GM23338 (cell line): Measurements from ENCODE around the gene HERC4. TPM values are rescaled to one million over a fixed set of nuclear protein-coding genes. Genes with fewer than 3 reads are reported as not detected.
A peak's percentile ranks its signal among the peaks of the same experiment; 100 is the strongest.

Source experiments
- ATAC-seq: fragments of 200-7000 bp; cut with Tn5 transposase; 3 replicates; pipeline ENCODE4 v1.9.1; 2020
- DNase-seq: peaks from one replicate; pipeline ENCODE4 v3.0.0-alpha.2; 2015; ENCODE audit warnings: low spot score
- H2AFZ ChIP-seq: fragments of 200-600 bp; sonication (generic); 2 replicates; pipeline ENCODE4 v1.8.0; 2016; ENCODE audit warnings: antibody characterized with exemption, mild to moderate bottlenecking, moderate library complexity
- H3F3A ChIP-seq: fragments of 200-600 bp; sonication (generic); replicated peaks from 2 replicates; pipeline ENCODE4 v1.8.0; 2017; ENCODE audit warnings: antibody characterized with exemption, mixed run types, low read depth
- H3K27ac ChIP-seq: fragments of 200-600 bp; sonication (generic); 2 replicates; pipeline ENCODE4 v1.6.1; 2016; ENCODE audit warnings: low read depth
- H3K27me3 ChIP-seq: fragments of 200-600 bp; sonication (generic); 2 replicates; pipeline ENCODE4 v1.8.0; 2016; ENCODE audit warnings: mild to moderate bottlenecking, mixed run types, moderate library complexity; ENCODE audit not compliant: insufficient read depth
- H3K36me3 ChIP-seq: fragments of 200-600 bp; sonication (generic); 2 replicates; pipeline ENCODE4 v1.8.0; 2016; ENCODE audit warnings: mild to moderate bottlenecking; ENCODE audit not compliant: insufficient read depth
- H3K4me1 ChIP-seq: fragments of 200-600 bp; sonication (generic); 2 replicates; pipeline ENCODE4 v1.8.0; 2016; ENCODE audit warnings: mild to moderate bottlenecking, moderate library complexity; ENCODE audit not compliant: insufficient read depth
- H3K4me2 ChIP-seq: fragments of 200-600 bp; sonication (generic); 2 replicates; pipeline ENCODE4 v1.7.1; 2017; ENCODE audit warnings: mixed run types
- H3K4me3 ChIP-seq: fragments of 200-600 bp; sonication (generic); 2 replicates; pipeline ENCODE4 v1.6.1; 2016; ENCODE audit warnings: mixed run types
- H3K79me2 ChIP-seq: fragments of 200-600 bp; sonication (generic); replicated peaks from 2 replicates; pipeline ENCODE4 v1.8.0; 2017; ENCODE audit warnings: mild to moderate bottlenecking; ENCODE audit not compliant: insufficient read depth
- H3K9me2 ChIP-seq: fragments of 200-600 bp; sonication (generic); 2 replicates; pipeline ENCODE4 v1.8.0; 2017; ENCODE audit not compliant: insufficient read depth
- H4K20me1 ChIP-seq: fragments of 200-600 bp; sonication (generic); replicated peaks from 2 replicates; pipeline ENCODE4 v1.8.0; 2017; ENCODE audit warnings: mild to moderate bottlenecking; ENCODE audit not compliant: insufficient read depth
- H3K27ac Mint-ChIP-seq: 2 replicates; pipeline ENCODE4 v1.8.0; 2020; ENCODE audit warnings: inconsistent platforms, mild to moderate bottlenecking, moderate library complexity, mixed read lengths
- H3K27me3 Mint-ChIP-seq: 3 replicates; pipeline ENCODE4 v1.8.0; 2022; ENCODE audit warnings: low read depth, mild to moderate bottlenecking, moderate library complexity, mixed read lengths, inconsistent platforms; ENCODE audit not compliant: insufficient read depth, poor library complexity
- H3K36me3 Mint-ChIP-seq: 3 replicates; pipeline ENCODE4 v1.8.0; 2021; ENCODE audit warnings: low read depth, mild to moderate bottlenecking, inconsistent platforms, moderate library complexity, mixed read lengths
- H3K4me1 Mint-ChIP-seq: 3 replicates; pipeline ENCODE4 v1.8.0; 2020; ENCODE audit warnings: mild to moderate bottlenecking, inconsistent platforms, mixed read lengths
- H3K4me3 Mint-ChIP-seq: 3 replicates; pipeline ENCODE4 v1.8.0; 2021; ENCODE audit warnings: moderate library complexity, mild to moderate bottlenecking, inconsistent platforms, mixed read lengths
- H3K9me3 Mint-ChIP-seq: 3 replicates; pipeline ENCODE4 v1.8.0; 2020; ENCODE audit warnings: moderate library complexity, mild to moderate bottlenecking, inconsistent platforms, mixed read lengths
- EZH2 ChIP-seq: fragments of 200-600 bp; sonication (generic); IDR thresholded peaks from one replicate; pipeline ENCODE4 v1.8.0; 2017; ENCODE audit warnings: antibody characterized with exemption, mild to moderate bottlenecking, low read depth; ENCODE audit not compliant: unreplicated experiment
- ZNF114 ChIP-seq: fragments of 250-450 bp; sonication (Bioruptor Pico); IDR thresholded peaks from 2 replicates; pipeline ENCODE4 v1.5.0; 2020; ENCODE audit warnings: mild to moderate bottlenecking, moderate library complexity
- ZNF331 ChIP-seq: fragments of 250-450 bp; sonication (Bioruptor Pico); IDR thresholded peaks from 2 replicates; pipeline ENCODE4 v1.5.0; 2020; ENCODE audit warnings: low read depth, mild to moderate bottlenecking, moderate library complexity
- polyA plus RNA-seq: library from polyadenylated mRNA; unstranded; fragments of >200 nt; fragmentation: Nextera tagmentation; extraction: Ambion mirVana; gene quantifications from 2 replicates; pipeline ENCODE4 v1.2.1, GENCODE V29; 2016
- small RNA-seq: library from RNA; depleted of rRNA; stranded (forward); fragments of <200 nt; gene quantifications from one replicate; pipeline ENCODE3, GENCODE V24; 2014; ENCODE audit warnings: low replicate concordance
- total RNA-seq: library from RNA; depleted of rRNA; stranded (reverse); fragments of >200 nt; shearing (Covaris generic); gene quantifications from 2 replicates; pipeline ENCODE4 v1.2.3, GENCODE V29; 2014; rRNA removed

HERC4 gene
- total and polyA plus RNA-seq, 2 experiments from 2014 or later = 20.1 to 67.2 TPM

DNA sequence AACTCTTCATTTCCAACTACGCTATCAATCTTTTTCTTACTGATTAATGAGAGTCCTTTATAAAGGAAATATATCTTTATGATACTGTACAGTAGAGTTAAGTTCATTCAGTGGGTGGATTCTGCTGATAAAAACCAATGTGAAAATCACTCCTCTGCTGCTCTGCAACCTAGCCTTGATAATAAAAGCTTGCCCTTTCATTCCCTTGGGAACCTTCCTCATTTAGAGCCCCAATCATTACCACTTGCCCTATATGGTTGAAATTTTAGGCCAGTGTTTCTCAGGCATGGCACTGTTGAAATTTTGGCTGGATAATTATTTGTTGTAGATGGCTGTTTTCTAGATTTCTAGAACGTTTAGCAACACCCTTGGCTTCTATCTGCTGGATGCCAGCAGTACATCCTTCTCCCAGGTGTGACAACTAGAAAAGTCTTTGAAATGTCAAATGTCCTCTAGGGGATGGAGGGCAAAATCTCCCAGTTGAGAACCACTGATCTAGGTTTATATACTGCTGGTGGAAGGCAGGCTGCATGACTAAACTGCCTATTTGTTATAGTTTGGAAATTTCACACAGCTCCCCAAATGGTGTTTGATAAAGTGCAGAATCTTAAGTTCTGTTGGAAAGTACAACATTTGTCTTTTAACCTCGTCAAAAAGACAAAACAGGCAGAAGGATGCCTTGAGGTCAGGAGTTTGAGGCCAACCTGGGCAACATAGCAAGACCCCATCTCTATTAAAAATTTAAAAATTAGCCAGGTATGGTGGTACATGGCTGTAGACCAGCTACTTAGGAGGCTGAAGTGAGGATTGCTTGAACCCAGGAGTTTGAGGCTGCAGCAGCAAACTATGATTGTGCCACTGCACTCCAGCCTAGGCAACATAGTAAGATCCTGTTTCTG lies 199.5 kb downstream of the HERC4 start:
- Mint-ChIP-seq H3K9me3 (no peaks in the 10 kb centered on the region), H3K4me1 (no peaks in the 10 kb centered on the region), H3K27ac (no peak overlapping the region), H3K4me3 (no peak overlapping the region), H3K36me3 (no peaks in the 10 kb centered on the region; the same call in 2 of the 3 replicates), H3K27me3 (peaks cover 9% of the 10 kb centered on the region)
- Histone ChIP-seq H3K9me2 (no peaks in the 10 kb centered on the region), H3F3A (no peaks in the 10 kb centered on the region), H3K4me2 (no peak overlapping the region), H4K20me1 (no peaks in the 10 kb centered on the region), H3K79me2 (no peaks in the 10 kb centered on the region), H2AFZ (0 out of 2 replicates have a peak overlapping the region, but pooled peaks have one; percentile 38), H3K4me3 (no peak overlapping the region), H3K27ac (no peak overlapping the region), H3K27me3 (no peaks in the 10 kb centered on the region), H3K4me1 (no peaks in the 10 kb centered on the region), H3K36me3 (no peaks in the 10 kb centered on the region)
- no peak for DNase-seq
- ATAC-seq = no peak
- TF ChIP-seq ZNF114 (no peak), ZNF331 (CRISPR knock-in tag) (no peak), EZH2 (no peak)

Small RNAs within 50 kb of the gene (small RNA-seq; reads per million reads assigned to genes)
- gene RN7SL220P = 0.07 reads per million

Other genes with a start within 250 kb of the HERC4 start
- 1.1 and 2.2 TPM in 2 replicates for gene DNAJC12, start 237.1 kb downstream of the HERC4 start, total RNA-seq
- gene DNAJC12, start 237.1 kb downstream of the HERC4 start, polyA plus RNA-seq = 4.5 and 5.7 TPM in 2 replicates
- gene SIRT1, start 190.6 kb downstream of the HERC4 start, total RNA-seq = 61.6 and 68.0 TPM in 2 replicates
- 32.4 and 35.9 TPM in 2 replicates for gene SIRT1, start 190.6 kb downstream of the HERC4 start, polyA plus RNA-seq
- not detected in 2 replicates for gene MYPN, start 34.2 kb upstream of the HERC4 start, total RNA-seq
- gene MYPN, start 34.2 kb upstream of the HERC4 start, polyA plus RNA-seq = not detected in 2 replicates
- gene ATOH7, start 156.8 kb upstream of the HERC4 start, total RNA-seq = 1.2 and 1.8 TPM in 2 replicates
- 0.23 TPM in 1 of 2 replicates, not detected in the other for gene ATOH7, start 156.8 kb upstream of the HERC4 start, polyA plus RNA-seq